Astrocyte (in vitro differentiated cells and primary cell): ENCODE measurements around the gene CFAP65. TPM values are rescaled to one million over a fixed set of nuclear protein-coding genes. Genes with fewer than 3 reads are reported as not detected.

Experiments used
- DNase-seq: peaks from one replicate; pipeline ENCODE4 v3.0.0-alpha.2; 2010; ENCODE audit warnings: low read depth
- FAIRE-seq: peaks from 2 replicates; lab custom pipeline; 2011; peaks lifted over from hg19 to GRCh38; lab: Jason Lieb, UNC
- H2AFZ ChIP-seq: 2 replicates; pipeline ENCODE4 v1.6.0; 2012; ENCODE audit warnings: low read depth, low read length, inconsistent platforms
- H3K27ac ChIP-seq: 2 replicates; pipeline ENCODE4 v1.5.1; 2011; ENCODE audit warnings: low read depth, low read length, inconsistent platforms
- H3K27me3 ChIP-seq: 2 replicates; pipeline ENCODE4 v1.6.0; 2011; ENCODE audit warnings: low read length, inconsistent platforms; ENCODE audit not compliant: insufficient read depth
- H3K36me3 ChIP-seq: 2 replicates; pipeline ENCODE4 v1.5.1; 2011; ENCODE audit warnings: low read length, inconsistent platforms; ENCODE audit not compliant: insufficient read depth
- H3K4me1 ChIP-seq: 2 replicates; pipeline ENCODE4 v1.5.1; 2011; ENCODE audit warnings: low read length, inconsistent platforms; ENCODE audit not compliant: insufficient read depth
- H3K4me2 ChIP-seq: 2 replicates; pipeline ENCODE4 v1.6.0; 2012; ENCODE audit warnings: low read length, inconsistent platforms
- H3K4me3 ChIP-seq: 2 replicates; pipeline ENCODE4 v1.5.1; 2011; ENCODE audit warnings: low read depth, mild to moderate bottlenecking, low read length, inconsistent platforms; ENCODE audit not compliant: insufficient read depth
- H3K79me2 ChIP-seq: 2 replicates; pipeline ENCODE4 v1.6.0; 2012; ENCODE audit warnings: mild to moderate bottlenecking, low read length, inconsistent platforms; ENCODE audit not compliant: insufficient read depth
- H3K9ac ChIP-seq: 2 replicates; pipeline ENCODE4 v1.6.0; 2012; ENCODE audit warnings: mild to moderate bottlenecking, low read length, inconsistent platforms
- H3K9me3 ChIP-seq: 2 replicates; pipeline ENCODE4 v1.5.1; 2012; ENCODE audit warnings: low read depth, mild to moderate bottlenecking, low read length, inconsistent platforms; ENCODE audit not compliant: insufficient read depth
- H4K20me1 ChIP-seq: 2 replicates; pipeline ENCODE4 v1.6.0; 2012; ENCODE audit warnings: low read length, inconsistent platforms; ENCODE audit not compliant: insufficient read depth
- H3K27ac Mint-ChIP-seq: one replicate; pipeline ENCODE4 v1.8.0; 2021; ENCODE audit warnings: mild to moderate bottlenecking, mixed read lengths; ENCODE audit not compliant: unreplicated experiment
- H3K27me3 Mint-ChIP-seq: one replicate; pipeline ENCODE4 v1.8.0; 2021; ENCODE audit warnings: low read depth, mixed read lengths; ENCODE audit not compliant: unreplicated experiment
- H3K36me3 Mint-ChIP-seq: one replicate; pipeline ENCODE4 v1.8.0; 2021; ENCODE audit warnings: low read depth, mixed read lengths; ENCODE audit not compliant: unreplicated experiment
- H3K4me1 Mint-ChIP-seq: one replicate; pipeline ENCODE4 v1.8.0; 2021; ENCODE audit warnings: low read depth, mixed read lengths; ENCODE audit not compliant: unreplicated experiment
- H3K4me3 Mint-ChIP-seq: one replicate; pipeline ENCODE4 v1.8.0; 2021; ENCODE audit warnings: mild to moderate bottlenecking, moderate library complexity, mixed read lengths; ENCODE audit not compliant: unreplicated experiment
- H3K9me3 Mint-ChIP-seq: one replicate; pipeline ENCODE4 v1.8.0; 2021; ENCODE audit warnings: mild to moderate bottlenecking, mixed read lengths; ENCODE audit not compliant: unreplicated experiment
- EZH2 ChIP-seq: IDR thresholded peaks from 2 replicates; pipeline ENCODE4 v1.6.1; 2012; ENCODE audit warnings: mild to moderate bottlenecking, low read length, inconsistent platforms; ENCODE audit not compliant: insufficient read depth
- total RNA-seq: library from RNA; stranded (reverse); gene quantifications from 2 replicates; pipeline ENCODE4 v1.2.1, GENCODE V29; 2021
- TF ChIP-seq, protein P1 (sequence below): IDR thresholded peaks from 2 replicates; pipeline ENCODE4 v1.5.1; 2011; ENCODE audit warnings: low read depth, mild to moderate bottlenecking, inconsistent platforms, low read length, moderate library complexity; ENCODE audit not compliant: insufficient read depth

The CFAP65 gene
- total RNA-seq, 1 donor from 2014 or later, result 0.27 TPM

DNA sequence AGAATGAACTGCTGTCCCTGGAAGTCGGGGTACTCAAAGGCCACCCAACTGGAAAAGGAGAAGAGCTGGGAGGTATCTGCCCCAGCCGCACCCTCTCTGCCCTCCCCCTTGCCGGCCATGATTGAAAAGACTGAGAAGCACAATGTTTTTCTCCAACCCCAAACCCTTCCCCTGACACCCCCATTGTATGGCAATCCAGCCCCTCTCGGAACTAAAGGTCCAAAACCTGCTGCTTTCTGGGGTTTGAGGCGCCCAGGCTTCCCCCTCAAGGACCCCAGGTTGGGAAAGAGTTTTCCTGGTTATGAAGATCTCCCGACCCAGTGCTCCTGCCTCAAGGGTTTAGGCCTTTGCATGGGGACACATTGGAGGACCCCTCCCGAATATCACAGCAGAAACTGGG lies 49.1 kb downstream of the CFAP65 start:
- Histone ChIP-seq H3K4me3 (no peak overlapping the region), H3K9me3 (peaks cover 3% of the 10 kb centered on the region), H3K4me1 (peaks cover 9% of the 10 kb centered on the region), H3K27me3 (peaks cover 86% of the 10 kb centered on the region), H3K36me3 (no peaks in the 10 kb centered on the region), H3K27ac (no peak overlapping the region), H3K4me2 (no peak overlapping the region), H2AFZ (no peak overlapping the region), H3K79me2 (no peaks in the 10 kb centered on the region), H3K9ac (no peak overlapping the region), H4K20me1 (peaks cover 6% of the 10 kb centered on the region)
- Mint-ChIP-seq H3K9me3 (peaks cover 8% of the 10 kb centered on the region), H3K4me1 (no peaks in the 10 kb centered on the region), H3K27me3 (peaks cover 89% of the 10 kb centered on the region), H3K27ac (no peak overlapping the region), H3K36me3 (peaks cover 2% of the 10 kb centered on the region), H3K4me3 (no peak overlapping the region)
- no peak for FAIRE-seq
- TF ChIP-seq EZH2, result no peak
- TF ChIP-seq, protein P1, sequence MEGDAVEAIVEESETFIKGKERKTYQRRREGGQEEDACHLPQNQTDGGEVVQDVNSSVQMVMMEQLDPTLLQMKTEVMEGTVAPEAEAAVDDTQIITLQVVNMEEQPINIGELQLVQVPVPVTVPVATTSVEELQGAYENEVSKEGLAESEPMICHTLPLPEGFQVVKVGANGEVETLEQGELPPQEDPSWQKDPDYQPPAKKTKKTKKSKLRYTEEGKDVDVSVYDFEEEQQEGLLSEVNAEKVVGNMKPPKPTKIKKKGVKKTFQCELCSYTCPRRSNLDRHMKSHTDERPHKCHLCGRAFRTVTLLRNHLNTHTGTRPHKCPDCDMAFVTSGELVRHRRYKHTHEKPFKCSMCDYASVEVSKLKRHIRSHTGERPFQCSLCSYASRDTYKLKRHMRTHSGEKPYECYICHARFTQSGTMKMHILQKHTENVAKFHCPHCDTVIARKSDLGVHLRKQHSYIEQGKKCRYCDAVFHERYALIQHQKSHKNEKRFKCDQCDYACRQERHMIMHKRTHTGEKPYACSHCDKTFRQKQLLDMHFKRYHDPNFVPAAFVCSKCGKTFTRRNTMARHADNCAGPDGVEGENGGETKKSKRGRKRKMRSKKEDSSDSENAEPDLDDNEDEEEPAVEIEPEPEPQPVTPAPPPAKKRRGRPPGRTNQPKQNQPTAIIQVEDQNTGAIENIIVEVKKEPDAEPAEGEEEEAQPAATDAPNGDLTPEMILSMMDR, result no peak
- no peak for DNase-seq

DNA sequence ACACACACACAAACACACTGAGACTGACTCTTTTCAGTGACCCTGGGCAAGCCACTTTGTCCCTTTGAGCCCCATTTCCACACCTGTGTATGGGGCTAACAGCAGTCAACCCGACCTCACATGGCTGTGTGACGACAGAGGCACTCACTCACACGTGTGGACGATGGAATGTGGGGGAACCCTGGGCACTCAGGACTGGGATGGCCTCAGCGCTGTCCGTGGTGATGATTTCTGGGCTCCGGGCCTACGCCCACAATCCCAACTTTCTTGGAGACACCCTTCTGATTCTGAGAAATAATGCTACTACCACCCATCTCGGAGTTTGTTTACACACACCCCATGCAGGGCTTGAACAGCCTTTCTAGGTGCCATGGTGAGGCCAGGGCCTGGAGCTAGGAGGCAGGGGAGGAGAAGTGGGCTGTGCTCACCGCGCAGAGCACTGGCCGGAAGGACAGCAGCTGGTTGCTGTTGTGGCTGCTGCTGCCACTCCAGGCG lies 49.6 kb downstream of the CFAP65 start:
- H3K4me1 Mint-ChIP-seq, result no peaks in the 10 kb centered on the region
- peaks cover 6% of the 10 kb centered on the region for H4K20me1 ChIP-seq
- no peak for FAIRE-seq

DNA sequence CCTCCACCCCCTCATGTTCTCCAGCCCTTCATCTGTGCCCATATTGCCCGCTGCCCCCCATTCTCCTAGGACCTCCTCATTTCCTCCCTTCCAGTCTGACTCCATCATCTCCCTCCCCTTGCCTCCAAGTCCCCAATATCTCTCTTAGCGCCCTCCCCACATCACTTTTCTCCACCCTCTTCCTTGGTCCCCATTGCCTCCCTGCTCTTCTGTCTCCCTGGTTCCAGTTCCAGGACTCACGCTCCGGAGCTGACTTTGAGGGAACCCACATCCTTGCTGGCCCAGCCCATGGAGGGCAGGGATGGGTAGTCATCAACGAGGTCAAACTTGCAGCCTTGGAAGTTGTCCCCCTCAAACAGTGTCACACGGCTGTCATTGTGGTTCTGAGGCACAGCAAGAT lies 50.7 kb downstream of the CFAP65 start:
- Histone ChIP-seq H3K4me1 (peaks cover 9% of the 10 kb centered on the region), H3K9ac (no peak overlapping the region), H3K79me2 (no peaks in the 10 kb centered on the region), H3K4me3 (no peak overlapping the region), H3K27me3 (peaks cover 92% of the 10 kb centered on the region), H2AFZ (no peak overlapping the region), H4K20me1 (peaks cover 6% of the 10 kb centered on the region), H3K27ac (no peak overlapping the region), H3K9me3 (peaks cover 3% of the 10 kb centered on the region), H3K4me2 (no peak overlapping the region), H3K36me3 (no peaks in the 10 kb centered on the region)
- Mint-ChIP-seq H3K27me3 (peaks cover 89% of the 10 kb centered on the region), H3K36me3 (peaks cover 2% of the 10 kb centered on the region), H3K4me3 (no peak overlapping the region), H3K9me3 (peaks cover 8% of the 10 kb centered on the region), H3K27ac (peak overlapping the region; percentile 53), H3K4me1 (no peaks in the 10 kb centered on the region)
- TF ChIP-seq EZH2, result no peak
- TF ChIP-seq, protein P1, result no peak
- DNase-seq, result no peak
- FAIRE-seq, result no peak

More for the DNA sequence above, 49.6 kb downstream of the CFAP65 start:
- no peaks in the 10 kb centered on the region for H3K79me2 ChIP-seq
- H3K27ac Mint-ChIP-seq, result no peak overlapping the region
- peaks cover 3% of the 10 kb centered on the region for H3K9me3 ChIP-seq
- TF ChIP-seq, protein P1, result no peak
- TF ChIP-seq EZH2, result peak; percentile 60
- no peak overlapping the region for H2AFZ ChIP-seq
- H3K36me3 ChIP-seq, result no peaks in the 10 kb centered on the region
- peaks cover 89% of the 10 kb centered on the region for H3K27me3 Mint-ChIP-seq
- peaks cover 8% of the 10 kb centered on the region for H3K9me3 Mint-ChIP-seq
- H3K9ac ChIP-seq, result no peak overlapping the region
- no peak overlapping the region for H3K27ac ChIP-seq
- H3K4me3 Mint-ChIP-seq, result no peak overlapping the region
- peaks cover 2% of the 10 kb centered on the region for H3K36me3 Mint-ChIP-seq
- H3K4me3 ChIP-seq, result no peak overlapping the region
- peak; percentile 16 for DNase-seq
- peaks cover 88% of the 10 kb centered on the region for H3K27me3 ChIP-seq
- peaks cover 9% of the 10 kb centered on the region for H3K4me1 ChIP-seq
- no peak overlapping the region for H3K4me2 ChIP-seq
